ENCODE data around the gene LRRC28. TPM values are rescaled to one million over a fixed set of nuclear protein-coding genes. Genes with fewer than 3 reads are reported as not detected.

The LRRC28 gene
- total and polyA plus RNA-seq, 10 of the 15 experiments (the other 5 are each of a cell fraction or from before 2014, with no cell fraction given) = 21.3 to 54.9 (median 27.7) TPM

GRCh38 chr15:99267957-99268356 is 16.7 kb downstream of the LRRC28 start:
- H3K4me2 ChIP-seq (ENCODE audit: control insufficient read depth, insufficient read depth) = no peak overlapping the region
- H3K27ac ChIP-seq (ENCODE audit: control insufficient read depth, insufficient read depth) = no peak overlapping the region
- no peaks in the 10 kb centered on the region; the same call in 2 of the 3 replicates for H3K9me3 ChIP-seq (replicated peaks; ENCODE audit: control insufficient read depth, insufficient read depth, low read length)
- H3K4me1 ChIP-seq (ENCODE audit: control insufficient read depth, insufficient read depth, low read length) = no peaks in the 10 kb centered on the region
- FAIRE-seq (no peak), ATAC-seq (no peak), DNase-seq (ENCODE audit: low read depth, low spot score) (no peak)
- in situ Hi-C loops (cut with MboI) (loop anchor here (10.0 to 25.0 kb wide), 2 partner anchors 647 to 1344 kb away; partner anchors contain the start of genes ASB7 and LINS1), intact Hi-C loops (cut with micrococcal nuclease; ENCODE audit: unreplicated experiment) (no loop called here)
- H3K4me3 ChIP-seq = no peak overlapping the region
- WGBS (ENCODE audit: insufficient coverage, insufficient replicate concordance, low lambda C conversion rate, missing lambda C conversion rate) = 92% methylated on average over 3 of the region's 3 CpGs
- no peaks in the 10 kb centered on the region for H3K36me3 ChIP-seq (ENCODE audit: control insufficient read depth in 2 of 2, insufficient read depth in 2 of 2, low read length in 1 of 2)
- H3K79me2 ChIP-seq (ENCODE audit: control insufficient read depth, insufficient read depth, low read length) = no peaks in the 10 kb centered on the region
- no TSS peak for BruUV-seq (replicated peaks)
- ChIA-PET SMC1A (ENCODE audit: uncharacterized antibody, unreplicated experiment) (interaction anchor here (0.8 to 12.9 kb wide), 5 partner anchors 13 to 491 kb away, joined by 3 to 163 read pairs (median 6); no protein-coding TSS in a partner anchor), CTCF (interaction anchor here (1.2 to 11.6 kb wide), 6 partner anchors 9 to 489 kb away, joined by 4 to 184 read pairs (median 7); no protein-coding TSS in a partner anchor), RAD21 (ENCODE audit: unreplicated experiment) (interaction anchor here (1.4 to 9.4 kb wide), 3 partner anchors 13 to 435 kb away, joined by 3 to 137 read pairs (median 6); no protein-coding TSS in a partner anchor), POLR2A (no interaction called here)
- H3K27me3 ChIP-seq (replicated peaks in 1 of 2; ENCODE audit: control insufficient read depth in 2 of 2, insufficient read depth in 2 of 2, low read length in 1 of 2) = no peaks in the 10 kb centered on the region
- no peak overlapping the region for H2AFZ ChIP-seq (ENCODE audit: control insufficient read depth, low read depth, low read length)
- H4K20me1 ChIP-seq (ENCODE audit: control insufficient read depth, insufficient read depth) = no peaks in the 10 kb centered on the region
- no peak overlapping the region for H3K9ac ChIP-seq (ENCODE audit: control insufficient read depth, insufficient read depth, low read length)
- TF ChIP-seq, protein P1, sequence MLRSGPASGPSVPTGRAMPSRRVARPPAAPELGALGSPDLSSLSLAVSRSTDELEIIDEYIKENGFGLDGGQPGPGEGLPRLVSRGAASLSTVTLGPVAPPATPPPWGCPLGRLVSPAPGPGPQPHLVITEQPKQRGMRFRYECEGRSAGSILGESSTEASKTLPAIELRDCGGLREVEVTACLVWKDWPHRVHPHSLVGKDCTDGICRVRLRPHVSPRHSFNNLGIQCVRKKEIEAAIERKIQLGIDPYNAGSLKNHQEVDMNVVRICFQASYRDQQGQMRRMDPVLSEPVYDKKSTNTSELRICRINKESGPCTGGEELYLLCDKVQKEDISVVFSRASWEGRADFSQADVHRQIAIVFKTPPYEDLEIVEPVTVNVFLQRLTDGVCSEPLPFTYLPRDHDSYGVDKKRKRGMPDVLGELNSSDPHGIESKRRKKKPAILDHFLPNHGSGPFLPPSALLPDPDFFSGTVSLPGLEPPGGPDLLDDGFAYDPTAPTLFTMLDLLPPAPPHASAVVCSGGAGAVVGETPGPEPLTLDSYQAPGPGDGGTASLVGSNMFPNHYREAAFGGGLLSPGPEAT (IDR thresholded peaks at IDR 0.05; ENCODE audit: low read depth) = no peak
- TF ChIP-seq CBFB (IDR thresholded peaks at IDR 0.05; ENCODE audit: low read depth) = no peak
- TF ChIP-seq NR2F1 (conservative IDR thresholded peaks at IDR 0.05) = no peak
- TF ChIP-seq IRF4 (IDR thresholded peaks at IDR 0.05; ENCODE audit: low read depth, low read length) = no peak
- TF ChIP-seq HSF1 (IDR thresholded peaks at IDR 0.05; ENCODE audit: low read depth, low read length) = no peak
- TF ChIP-seq, protein P2, sequence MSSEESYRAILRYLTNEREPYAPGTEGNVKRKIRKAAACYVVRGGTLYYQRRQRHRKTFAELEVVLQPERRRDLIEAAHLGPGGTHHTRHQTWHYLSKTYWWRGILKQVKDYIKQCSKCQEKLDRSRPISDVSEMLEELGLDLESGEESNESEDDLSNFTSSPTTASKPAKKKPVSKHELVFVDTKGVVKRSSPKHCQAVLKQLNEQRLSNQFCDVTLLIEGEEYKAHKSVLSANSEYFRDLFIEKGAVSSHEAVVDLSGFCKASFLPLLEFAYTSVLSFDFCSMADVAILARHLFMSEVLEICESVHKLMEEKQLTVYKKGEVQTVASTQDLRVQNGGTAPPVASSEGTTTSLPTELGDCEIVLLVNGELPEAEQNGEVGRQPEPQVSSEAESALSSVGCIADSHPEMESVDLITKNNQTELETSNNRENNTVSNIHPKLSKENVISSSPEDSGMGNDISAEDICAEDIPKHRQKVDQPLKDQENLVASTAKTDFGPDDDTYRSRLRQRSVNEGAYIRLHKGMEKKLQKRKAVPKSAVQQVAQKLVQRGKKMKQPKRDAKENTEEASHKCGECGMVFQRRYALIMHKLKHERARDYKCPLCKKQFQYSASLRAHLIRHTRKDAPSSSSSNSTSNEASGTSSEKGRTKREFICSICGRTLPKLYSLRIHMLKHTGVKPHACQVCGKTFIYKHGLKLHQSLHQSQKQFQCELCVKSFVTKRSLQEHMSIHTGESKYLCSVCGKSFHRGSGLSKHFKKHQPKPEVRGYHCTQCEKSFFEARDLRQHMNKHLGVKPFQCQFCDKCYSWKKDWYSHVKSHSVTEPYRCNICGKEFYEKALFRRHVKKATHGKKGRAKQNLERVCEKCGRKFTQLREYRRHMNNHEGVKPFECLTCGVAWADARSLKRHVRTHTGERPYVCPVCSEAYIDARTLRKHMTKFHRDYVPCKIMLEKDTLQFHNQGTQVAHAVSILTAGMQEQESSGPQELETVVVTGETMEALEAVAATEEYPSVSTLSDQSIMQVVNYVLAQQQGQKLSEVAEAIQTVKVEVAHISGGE (CRISPR knock-in tag; IDR thresholded peaks at IDR 0.05) = no peak
- TF ChIP-seq SRF (IDR thresholded peaks at IDR 0.05; ENCODE audit: low read depth in 2 of 2, low read length in 2 of 2) = no peak
- TF ChIP-seq ELK1 (IDR thresholded peaks at IDR 0.05; ENCODE audit: low read depth, low read length) = no peak
- no peak for TF ChIP-seq BRCA1 (IDR thresholded peaks at IDR 0.05; ENCODE audit: low read depth, low read length)
- TF ChIP-seq BCLAF1 (IDR thresholded peaks at IDR 0.05) = no peak
- no peak for TF ChIP-seq GABPA (IDR thresholded peaks at IDR 0.05; ENCODE audit: low read depth)
